GM12878 (cell line): ENCODE results near the gene ERN1. TPM values are rescaled to one million over a fixed set of nuclear protein-coding genes. Genes with fewer than 3 reads are reported as not detected.

ENCODE experiments used
- ATAC-seq: fragments of 200-7000 bp; cut with Tn5 transposase; 3 replicates; pipeline ENCODE4 v1.9.1; 2020; ENCODE audit warnings: mild to moderate bottlenecking, moderate library complexity
- BruUV-seq: library from RNA; stranded (reverse); fragments of 400-500 nt; replicated peaks from 2 replicates; lab custom pipeline; 2021; lab: Mats Ljungman, UMichigan
- CTCF ChIA-PET: fragments of 300-600 bp; sonication (Branson Sonifier 250); formaldehyde crosslinking; extraction: SDS; loops from one replicate; lab custom pipeline; 2021; ENCODE audit warnings: inconsistent platforms; lab: Yijun Ruan, JAX
- POLR2A ChIA-PET: fragments of 350-600 bp; formaldehyde crosslinking; extraction: SDS; loops from one replicate; lab custom pipeline; 2021; ENCODE audit warnings: inconsistent platforms; lab: Charles Lee
- RAD21 ChIA-PET: fragments of 300-600 bp; sonication (Branson Sonifier 250); formaldehyde crosslinking; loops from one replicate; lab custom pipeline; 2023; ENCODE audit warnings: antibody characterized with exemption; ENCODE audit not compliant: unreplicated experiment; lab: Charles Lee
- SMC1A ChIA-PET: fragments of 300-600 bp; sonication (Branson Sonifier 250); formaldehyde crosslinking; loops from one replicate; lab custom pipeline; 2023; ENCODE audit not compliant: unreplicated experiment, uncharacterized antibody; lab: Charles Lee
- DNase-seq: peaks from one replicate; pipeline ENCODE4 v3.0.0-alpha.2; 2011; ENCODE audit warnings: low read depth, low spot score
- FAIRE-seq: peaks from 3 replicates; lab custom pipeline; 2011; peaks lifted over from hg19 to GRCh38; lab: Jason Lieb, UNC
- H2AFZ ChIP-seq: 2 replicates; pipeline ENCODE4 v1.6.0; 2011; ENCODE audit warnings: low read depth, low read length, control low read depth; ENCODE audit not compliant: control insufficient read depth
- H3K27ac ChIP-seq: 2 replicates; pipeline ENCODE4 v1.5.1; 2011; ENCODE audit warnings: control low read depth; ENCODE audit not compliant: control insufficient read depth, insufficient read depth
- H3K27me3 ChIP-seq, 2 experiments: replicated peaks in 1 of 2; 2 replicates each; pipeline versions ENCODE4 v1.6.0 to v1.6.1; 2011; ENCODE audit warnings: low read length in 1 of 2; ENCODE audit not compliant: control insufficient read depth in 2 of 2, insufficient read depth in 2 of 2
- H3K36me3 ChIP-seq, 2 experiments: 2 replicates each; pipeline ENCODE4 v1.5.1; 2011; ENCODE audit warnings: low read length in 1 of 2; ENCODE audit not compliant: control insufficient read depth in 2 of 2, insufficient read depth in 2 of 2
- H3K4me1 ChIP-seq: 2 replicates; pipeline ENCODE4 v1.6.1; 2011; ENCODE audit warnings: mild to moderate bottlenecking, low read length, moderate library complexity, mixed read lengths; ENCODE audit not compliant: control insufficient read depth, insufficient read depth
- H3K4me2 ChIP-seq: 2 replicates; pipeline ENCODE4 v1.6.0; 2011; ENCODE audit warnings: control low read depth; ENCODE audit not compliant: control insufficient read depth, insufficient read depth
- H3K4me3 ChIP-seq: fragments of 200-600 bp; sonication (generic); 2 replicates; pipeline ENCODE4 v1.5.1; 2016
- H3K79me2 ChIP-seq: 2 replicates; pipeline ENCODE4 v1.6.0; 2011; ENCODE audit warnings: low read length; ENCODE audit not compliant: control insufficient read depth, insufficient read depth
- H3K9ac ChIP-seq: 2 replicates; pipeline ENCODE4 v1.8.0; 2011; ENCODE audit warnings: low read length, control low read depth, mixed read lengths; ENCODE audit not compliant: control insufficient read depth, insufficient read depth
- H3K9me3 ChIP-seq: replicated peaks from 3 replicates; pipeline ENCODE4 v1.5.1; 2011; ENCODE audit warnings: mild to moderate bottlenecking, low read length; ENCODE audit not compliant: control insufficient read depth, insufficient read depth
- H4K20me1 ChIP-seq: 2 replicates; pipeline ENCODE4 v1.6.0; 2011; ENCODE audit not compliant: control insufficient read depth, insufficient read depth
- CHD1 ChIP-seq: IDR thresholded peaks from 2 replicates; pipeline ENCODE4 v1.6.1; 2012; ENCODE audit warnings: low read depth, low read length, improper control_type of control experiment
- IRF5 ChIP-seq: fragments of 450-650 bp; IDR thresholded peaks from 2 replicates; pipeline ENCODE4 v1.6.1; 2017; ENCODE audit warnings: borderline replicate concordance
- MLLT1 ChIP-seq: fragments of 450-650 bp; IDR thresholded peaks from 2 replicates; pipeline ENCODE4 v1.6.1; 2016; ENCODE audit warnings: mild to moderate bottlenecking
- PML ChIP-seq: IDR thresholded peaks from 2 replicates; pipeline ENCODE4 v1.6.1; 2012; ENCODE audit warnings: low read length, inconsistent platforms
- POLR2AphosphoS5 ChIP-seq: IDR thresholded peaks from 2 replicates; pipeline ENCODE4 v1.6.1; 2011; ENCODE audit warnings: mild to moderate bottlenecking, low read length, inconsistent platforms
- PRDM15 ChIP-seq: fragments of 450-650 bp; formaldehyde crosslinking; IDR thresholded peaks from 2 replicates; pipeline ENCODE4 v1.4.0; 2020; ENCODE audit warnings: mild to moderate bottlenecking, moderate library complexity
- WGBS: methylation state at CpG from one replicate; pipeline ENCODE4 v1.1.6; 2016; ENCODE audit warnings: low lambda C conversion rate; ENCODE audit not compliant: insufficient replicate concordance, insufficient coverage; ENCODE audit errors: missing lambda C conversion rate; 5-methylcytosine and 5-hydroxymethylcytosine counted together
- in situ Hi-C: fragments of 300-500 bp; cut with MboI; formaldehyde crosslinking; loops from 9 replicates; pipeline ENCODE4 v1.14.3; 2018; ENCODE audit warnings: mixed read lengths
- intact Hi-C: fragments of 100-400 bp; cut with micrococcal nuclease; formaldehyde crosslinking; loops from one replicate; pipeline ENCODE4 v1.14.2; 2022; ENCODE audit not compliant: unreplicated experiment
- polyA plus RNA-seq, 11 experiments: library from polyadenylated mRNA; depleted of rRNA in 4 of 11; unstranded in 6 of 11; stranded (reverse) in 5 of 11; fragments of >200 nt; fragmentation: Nextera tagmentation in 4 of 11; fragmentation: Illumina TruSeq in 1 of 11; extraction: Ambion mirVana in 4 of 11; extraction: Trizol in 1 of 11; gene quantifications; 1 replicate in 1 of 11; 2 replicates in 10 of 11; pipeline versions ENCODE4 v1.2.1 to v1.2.3, GENCODE V29; 2011 to 2016; ENCODE audit warnings: inconsistent platforms in 2 of 11, missing spikeins in 2 of 11, low read depth in 1 of 11
- total RNA-seq, 4 experiments: library from RNA; depleted of rRNA in 3 of 4; stranded (reverse); fragments of >200 nt in 3 of 4; fragmentation: Illumina TruSeq in 1 of 4; extraction: Trizol in 1 of 4; gene quantifications; 2 replicates each; pipeline versions ENCODE4 v1.2.1 to v1.2.3, GENCODE V29; 2013 to 2021

The ERN1 gene
- total and polyA plus RNA-seq, 10 of the 15 experiments (the other 5 are each of a cell fraction or from before 2014, with no cell fraction given) = 2.6 to 19.2 (median 7.6) TPM

GRCh38 chr17:64124609-64125008, 5.3 kb downstream of the ERN1 start:
- Histone ChIP-seq H3K79me2 (peaks cover 79% of the 10 kb centered on the region), H3K9me3 (no peaks in the 10 kb centered on the region; the same call in 1 of the 3 replicates), H3K4me1 (peaks cover 28% of the 10 kb centered on the region), H3K27me3 (no peaks in the 10 kb centered on the region), H3K36me3 (no peaks in the 10 kb centered on the region; a peak in 1 of 4 replicates), H3K4me2 (no peak overlapping the region), H3K4me3 (no peak overlapping the region), H4K20me1 (no peaks in the 10 kb centered on the region), H3K27ac (no peak overlapping the region), H2AFZ (no peak overlapping the region), H3K9ac (no peak overlapping the region)
- RAD21 ChIA-PET = interaction anchor here (1.2 to 14.4 kb wide), 5 partner anchors 8 to 105 kb away, joined by 4 to 507 read pairs (median 7); no protein-coding TSS in a partner anchor
- no TSS peak for BruUV-seq
- POLR2A ChIA-PET = interaction anchor here (0.6 to 1.6 kb wide), 6 partner anchors 21 to 96 kb away, joined by 3 to 12 read pairs (median 4); no protein-coding TSS in a partner anchor
- CTCF ChIA-PET = interaction anchor here (0.6 to 6.5 kb wide), 8 partner anchors 8 to 272 kb away, joined by 3 to 82 read pairs (median 4); partner anchors contain the start of gene ERN1
- in situ Hi-C loops (no loop called here), intact Hi-C loops (no loop called here)
- SMC1A ChIA-PET = interaction anchor here (1.1 to 5.6 kb wide), 7 partner anchors 7 to 105 kb away, joined by 3 to 60 read pairs (median 6); partner anchors contain the start of genes ERN1 and ICAM2
- no peak for TF ChIP-seq IRF5
- no peak for TF ChIP-seq MLLT1
- TF ChIP-seq CHD1 = no peak
- no peak for TF ChIP-seq POLR2AphosphoS5
- TF ChIP-seq PML = no peak
- no peak for TF ChIP-seq PRDM15 (CRISPR knock-in tag)
- 66% methylated on average over 3 of the region's 3 CpGs for WGBS
- ATAC-seq (no peak), DNase-seq (no peak), FAIRE-seq (no peak)
